ENCODE data around the gene UBE3B. TPM values are rescaled to one million over a fixed set of nuclear protein-coding genes. Genes with fewer than 3 reads are reported as not detected.

UBE3B gene
- total RNA-seq, 1 donor from 2014 or later: 36.9 TPM

GRCh38 chr12:109493938-109494337, 16.5 kb downstream of the UBE3B start:
- DNase-seq: no peak
- TF ChIP-seq, protein P1, sequence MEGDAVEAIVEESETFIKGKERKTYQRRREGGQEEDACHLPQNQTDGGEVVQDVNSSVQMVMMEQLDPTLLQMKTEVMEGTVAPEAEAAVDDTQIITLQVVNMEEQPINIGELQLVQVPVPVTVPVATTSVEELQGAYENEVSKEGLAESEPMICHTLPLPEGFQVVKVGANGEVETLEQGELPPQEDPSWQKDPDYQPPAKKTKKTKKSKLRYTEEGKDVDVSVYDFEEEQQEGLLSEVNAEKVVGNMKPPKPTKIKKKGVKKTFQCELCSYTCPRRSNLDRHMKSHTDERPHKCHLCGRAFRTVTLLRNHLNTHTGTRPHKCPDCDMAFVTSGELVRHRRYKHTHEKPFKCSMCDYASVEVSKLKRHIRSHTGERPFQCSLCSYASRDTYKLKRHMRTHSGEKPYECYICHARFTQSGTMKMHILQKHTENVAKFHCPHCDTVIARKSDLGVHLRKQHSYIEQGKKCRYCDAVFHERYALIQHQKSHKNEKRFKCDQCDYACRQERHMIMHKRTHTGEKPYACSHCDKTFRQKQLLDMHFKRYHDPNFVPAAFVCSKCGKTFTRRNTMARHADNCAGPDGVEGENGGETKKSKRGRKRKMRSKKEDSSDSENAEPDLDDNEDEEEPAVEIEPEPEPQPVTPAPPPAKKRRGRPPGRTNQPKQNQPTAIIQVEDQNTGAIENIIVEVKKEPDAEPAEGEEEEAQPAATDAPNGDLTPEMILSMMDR (IDR thresholded peaks at IDR 0.05): no peak
- no peak overlapping the region for H3K4me3 Mint-ChIP-seq
- no peaks in the 10 kb centered on the region for H3K4me1 Mint-ChIP-seq
- no peaks in the 10 kb centered on the region for H3K9me3 Mint-ChIP-seq
- H3K27ac Mint-ChIP-seq: no peak overlapping the region
- ChIA-PET POLR2A (no interaction called here), CTCF (no interaction called here)
- no peak for ATAC-seq (ENCODE audit: low read depth)
- no peaks in the 10 kb centered on the region for H3K27me3 Mint-ChIP-seq
- intact Hi-C loops (cut with micrococcal nuclease): no loop called here
- H3K36me3 Mint-ChIP-seq (ENCODE audit: low read depth): peaks cover 81% of the 10 kb centered on the region

DNA sequence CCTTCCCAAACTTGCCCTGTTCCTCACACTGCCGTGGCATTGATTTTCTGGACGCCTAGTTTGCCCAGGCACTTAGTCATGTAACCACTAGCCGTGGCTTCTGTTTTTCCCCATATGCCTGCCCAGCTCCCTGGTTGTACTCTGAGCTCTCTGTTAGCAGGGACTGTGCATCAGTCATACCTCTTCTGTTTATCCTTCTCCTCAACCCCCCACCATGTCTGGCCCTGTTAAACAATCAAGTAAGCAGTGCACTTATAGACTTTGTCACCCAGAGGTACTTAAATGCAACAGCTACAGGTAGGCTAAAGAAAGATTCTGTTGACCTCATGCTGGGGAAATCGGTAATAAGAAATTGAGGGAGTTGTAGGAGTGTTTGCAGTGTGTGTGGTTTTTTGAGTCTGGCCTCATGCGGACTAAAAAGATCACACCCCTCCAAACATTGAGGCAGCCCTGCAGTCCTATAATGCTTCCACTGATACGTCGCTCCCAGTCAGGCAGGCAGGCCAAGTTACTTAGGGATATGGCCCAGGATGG, 17.0 kb downstream of the UBE3B start:
- Mint-ChIP-seq H3K9me3 (no peaks in the 10 kb centered on the region), H3K36me3 (ENCODE audit: low read depth) (peaks cover 81% of the 10 kb centered on the region), H3K27ac (no peak overlapping the region), H3K27me3 (no peaks in the 10 kb centered on the region), H3K4me3 (no peak overlapping the region), H3K4me1 (no peaks in the 10 kb centered on the region)
- no peak for DNase-seq
- POLR2A ChIA-PET: no interaction called here
- CTCF ChIA-PET: no interaction called here
- no peak for ATAC-seq (ENCODE audit: low read depth)
- TF ChIP-seq, protein P1 (IDR thresholded peaks at IDR 0.05): no peak
- intact Hi-C loops (cut with micrococcal nuclease): no loop called here

DNA sequence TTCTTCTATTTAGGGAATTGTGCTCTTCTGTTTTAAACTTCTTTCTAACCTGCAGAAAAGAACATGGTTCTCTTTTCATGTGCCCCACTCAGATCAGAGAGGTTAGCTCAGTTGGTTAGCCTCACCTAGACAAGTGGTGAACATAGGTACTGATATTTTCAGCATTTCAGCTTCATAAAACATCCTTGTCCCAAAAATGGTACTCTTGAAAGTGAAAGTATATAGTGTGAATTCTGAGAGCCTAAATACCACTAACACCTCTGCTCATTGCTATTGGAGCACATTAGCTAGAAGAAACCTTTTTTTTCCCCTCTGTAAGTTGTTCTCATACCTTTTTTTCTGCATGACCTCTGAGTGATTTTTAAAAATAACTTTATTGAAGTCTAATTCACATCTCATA, 17.6 kb downstream of the UBE3B start:
- DNase-seq (no peak), ATAC-seq (ENCODE audit: low read depth) (no peak)
- Mint-ChIP-seq H3K9me3 (no peaks in the 10 kb centered on the region), H3K27ac (no peak overlapping the region), H3K27me3 (no peaks in the 10 kb centered on the region), H3K36me3 (ENCODE audit: low read depth) (peaks cover 80% of the 10 kb centered on the region), H3K4me1 (no peaks in the 10 kb centered on the region), H3K4me3 (no peak overlapping the region)
- TF ChIP-seq, protein P1 (IDR thresholded peaks at IDR 0.05): no peak
- POLR2A ChIA-PET: no interaction called here
- CTCF ChIA-PET: no interaction called here
- intact Hi-C loops (cut with micrococcal nuclease): no loop called here

DNA sequence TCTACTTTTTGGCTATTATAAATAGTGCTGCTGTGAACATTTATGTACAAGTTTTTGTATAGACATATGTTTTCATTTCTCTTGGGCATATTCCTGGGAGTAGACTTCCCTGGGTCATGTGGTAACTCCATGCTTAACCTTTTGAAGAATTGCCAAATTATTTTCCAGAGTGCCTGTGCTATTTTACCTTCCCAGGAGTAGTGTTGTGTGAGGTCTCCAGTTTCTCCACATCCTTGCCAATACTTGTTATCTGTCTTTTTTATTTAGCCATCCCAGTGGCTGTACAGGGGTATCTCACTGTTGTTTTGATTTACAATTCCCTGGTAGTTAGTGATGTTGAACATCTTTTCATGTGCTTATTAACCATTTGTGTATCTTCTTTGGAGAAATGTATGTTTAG, 18.9 kb downstream of the UBE3B start:
- TF ChIP-seq, protein P1 (IDR thresholded peaks at IDR 0.05): no peak
- no peaks in the 10 kb centered on the region for H3K4me1 Mint-ChIP-seq
- no peak for ATAC-seq (ENCODE audit: low read depth)
- ChIA-PET CTCF (no interaction called here), POLR2A (no interaction called here)
- intact Hi-C loops (cut with micrococcal nuclease): no loop called here
- no peaks in the 10 kb centered on the region for H3K27me3 Mint-ChIP-seq
- no peak for DNase-seq
- no peak overlapping the region for H3K4me3 Mint-ChIP-seq
- H3K36me3 Mint-ChIP-seq (ENCODE audit: low read depth): peaks cover 84% of the 10 kb centered on the region
- H3K27ac Mint-ChIP-seq: no peak overlapping the region
- no peaks in the 10 kb centered on the region for H3K9me3 Mint-ChIP-seq

GRCh38 chr12:109497675-109498074, 20.2 kb downstream of the UBE3B start:
- ChIA-PET CTCF (no interaction called here), POLR2A (no interaction called here)
- H3K36me3 Mint-ChIP-seq (ENCODE audit: low read depth): peaks cover 85% of the 10 kb centered on the region
- H3K27ac Mint-ChIP-seq: no peak overlapping the region
- H3K9me3 Mint-ChIP-seq: no peaks in the 10 kb centered on the region
- no peak for DNase-seq
- no peak overlapping the region for H3K4me3 Mint-ChIP-seq
- intact Hi-C loops (cut with micrococcal nuclease): no loop called here
- H3K27me3 Mint-ChIP-seq: no peaks in the 10 kb centered on the region
- TF ChIP-seq, protein P1 (IDR thresholded peaks at IDR 0.05): no peak
- no peak for ATAC-seq (ENCODE audit: low read depth)
- no peaks in the 10 kb centered on the region for H3K4me1 Mint-ChIP-seq

Data from activated B cell treated with CpG ODN at 0.5 μM for 24 hours (primary cell).